HG02884 (cell line): ENCODE data around the gene ABLIM2.

ENCODE experiments used
- ATAC-seq: cut with Tn5 transposase; IDR thresholded peaks from one replicate; pipeline ENCODE4 v1.9.1; 2021; ENCODE audit warnings: mild to moderate bottlenecking, moderate library complexity; ENCODE audit not compliant: unreplicated experiment

The ABLIM2 gene

DNA sequence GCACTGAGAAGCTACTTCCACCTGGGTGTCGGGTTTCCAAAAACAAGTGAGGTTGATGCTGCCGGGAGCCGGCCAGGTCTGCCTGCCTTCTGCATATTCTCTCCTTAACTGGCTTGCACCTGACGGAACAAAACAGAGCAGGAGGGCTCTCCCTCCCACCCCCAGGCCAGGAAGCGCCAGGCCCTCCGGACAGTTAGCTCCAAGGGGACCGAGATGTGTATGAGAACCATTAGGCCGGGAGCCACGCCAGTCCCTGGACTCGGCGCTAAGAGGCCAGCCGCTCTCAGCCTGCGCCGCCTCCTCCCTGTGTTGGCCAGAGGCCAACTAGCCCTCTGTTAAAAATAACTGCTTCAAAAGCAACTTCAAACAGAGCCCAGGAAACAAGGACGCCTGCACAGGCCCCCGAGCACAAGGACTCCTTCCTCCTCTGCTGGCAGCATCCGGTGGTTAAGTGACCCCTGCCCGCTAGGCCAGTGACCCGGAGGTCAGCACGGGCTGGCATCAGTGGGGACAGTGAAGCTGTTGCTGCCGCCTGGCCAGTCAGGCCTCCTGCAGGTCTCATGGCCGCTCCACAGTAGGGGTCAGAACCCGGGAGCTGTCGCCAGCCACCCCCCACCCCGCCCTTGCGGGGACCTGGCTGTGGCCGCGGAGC lies 107.9 kb downstream of the ABLIM2 start:
- no peak for ATAC-seq

DNA sequence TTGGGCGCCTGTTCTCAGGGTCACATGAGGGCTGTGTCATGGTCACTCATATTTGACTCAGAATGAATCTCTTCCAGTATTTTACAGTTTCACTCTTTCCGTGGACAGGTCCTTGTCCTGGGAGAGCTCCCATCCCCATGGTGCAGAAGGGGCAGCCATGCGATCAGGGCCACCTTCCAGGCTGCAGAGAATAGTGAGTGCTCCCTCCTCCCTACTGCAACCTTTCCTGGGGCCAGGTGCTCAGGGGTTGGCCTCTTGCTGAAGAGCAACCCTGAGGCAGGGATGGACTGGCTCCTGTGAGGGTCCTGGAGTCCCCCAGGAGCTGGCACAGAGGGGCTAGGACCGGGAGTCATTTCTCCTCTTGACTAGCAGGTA lies 108.4 kb downstream of the ABLIM2 start:
- no peak for ATAC-seq

DNA sequence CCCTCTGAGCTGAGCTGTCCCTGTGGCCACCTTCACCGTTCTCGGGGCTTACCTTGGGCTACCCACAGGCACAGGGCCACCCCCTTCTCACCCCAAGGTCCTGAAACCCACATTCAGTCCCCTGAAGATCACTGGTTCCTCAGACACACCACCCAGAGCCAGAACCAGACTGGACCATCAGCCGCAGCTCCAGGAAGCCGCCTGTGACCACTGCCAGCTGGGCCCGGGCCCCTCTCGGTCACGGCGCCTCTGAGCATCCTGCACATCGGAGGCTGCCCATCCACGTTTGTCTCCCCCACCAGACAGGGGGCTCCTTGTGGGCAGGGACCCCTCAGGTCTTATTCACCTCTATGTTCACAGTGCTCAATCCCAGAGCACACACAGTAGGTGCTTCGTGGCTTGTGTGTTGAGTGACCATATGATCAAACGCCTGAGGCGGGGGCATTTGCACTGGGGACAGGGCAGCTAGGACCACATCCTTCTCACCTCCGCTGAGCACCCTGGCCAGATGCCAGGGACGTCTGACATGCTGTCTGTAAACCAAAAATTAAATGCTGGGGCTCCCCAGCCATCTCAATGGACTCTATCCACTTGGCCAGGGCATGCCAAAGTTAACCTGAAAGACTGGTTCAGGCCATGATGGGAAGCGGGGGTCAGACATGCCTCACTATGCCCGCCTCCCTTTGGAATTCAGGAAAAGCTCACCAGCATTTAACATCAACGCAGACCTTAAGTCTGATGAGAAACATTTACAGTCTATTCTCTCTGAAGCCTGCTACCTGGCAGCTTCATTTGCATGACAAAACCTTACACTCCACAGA lies 109.5 kb downstream of the ABLIM2 start:
- no peak for ATAC-seq

DNA sequence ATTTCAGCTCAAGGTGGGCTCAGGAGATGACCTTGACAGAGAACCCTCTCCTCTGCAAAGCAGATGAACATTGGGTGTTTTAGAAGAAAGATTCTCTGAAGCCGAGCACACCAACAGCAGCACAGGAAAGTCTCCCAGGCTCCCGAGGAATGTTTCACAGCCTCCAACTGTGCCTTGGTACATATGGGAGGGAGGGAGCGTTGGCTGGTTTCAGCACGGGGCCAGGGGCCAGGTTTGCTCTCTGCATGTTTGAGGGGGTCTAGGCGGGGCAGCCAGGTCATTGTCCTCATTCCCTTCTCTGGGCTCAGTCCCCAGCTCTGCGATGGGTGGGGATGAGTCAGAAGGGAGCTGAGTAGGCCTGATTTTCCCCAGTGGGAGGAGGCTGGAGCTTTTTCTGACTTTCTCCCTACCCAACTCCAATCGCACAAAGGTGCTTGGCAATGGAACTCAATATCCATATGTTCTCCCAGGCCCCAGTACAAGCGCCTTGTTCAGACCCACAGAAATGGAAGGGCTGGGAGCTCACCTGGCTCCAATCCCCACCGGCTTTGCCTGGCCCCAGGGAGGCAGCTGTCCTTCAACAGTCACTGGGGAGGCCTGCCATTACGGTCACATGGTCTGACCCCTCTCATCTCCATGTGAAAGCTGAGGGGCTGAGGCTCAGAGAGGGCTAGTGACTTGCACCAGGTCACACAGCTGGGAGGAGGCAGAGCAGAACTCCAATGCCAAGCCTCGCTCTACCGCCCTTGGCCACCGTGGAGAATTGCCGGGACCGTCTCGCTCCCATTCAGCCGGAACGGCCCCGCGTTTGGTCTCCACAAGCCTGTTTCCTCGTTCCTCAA lies 110.6 kb downstream of the ABLIM2 start:
- ATAC-seq: no peak

DNA sequence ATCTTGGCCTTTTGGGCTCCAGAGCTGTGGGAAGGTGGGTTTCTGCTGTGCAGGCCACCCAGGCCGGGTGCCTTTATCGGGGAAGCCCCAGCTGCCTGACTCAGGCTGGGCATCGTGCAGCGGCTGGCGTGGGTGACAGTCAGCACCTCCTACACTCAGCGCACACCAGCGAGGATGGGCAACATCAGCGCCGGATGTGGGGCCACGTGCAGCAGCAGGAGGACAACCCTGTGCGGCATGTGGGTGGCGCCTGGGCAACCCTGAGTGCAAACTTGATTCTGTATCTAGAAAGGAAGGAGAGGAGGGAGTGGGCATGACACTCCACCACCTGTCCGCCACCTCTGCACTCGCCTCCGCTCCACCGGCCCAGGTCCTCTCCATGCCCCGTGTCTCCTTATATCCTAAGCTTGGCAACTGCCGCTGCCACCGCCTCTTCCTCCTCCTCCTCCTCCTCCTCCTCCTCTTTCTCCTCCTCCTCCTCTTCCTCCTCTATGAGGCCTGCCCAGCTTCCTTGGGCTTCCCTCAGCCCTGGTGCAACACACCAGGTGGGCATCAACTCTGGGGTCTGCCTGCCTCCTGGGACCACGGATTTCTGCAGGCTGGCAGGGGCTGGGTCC lies 111.6 kb downstream of the ABLIM2 start:
- ATAC-seq: no peak

DNA sequence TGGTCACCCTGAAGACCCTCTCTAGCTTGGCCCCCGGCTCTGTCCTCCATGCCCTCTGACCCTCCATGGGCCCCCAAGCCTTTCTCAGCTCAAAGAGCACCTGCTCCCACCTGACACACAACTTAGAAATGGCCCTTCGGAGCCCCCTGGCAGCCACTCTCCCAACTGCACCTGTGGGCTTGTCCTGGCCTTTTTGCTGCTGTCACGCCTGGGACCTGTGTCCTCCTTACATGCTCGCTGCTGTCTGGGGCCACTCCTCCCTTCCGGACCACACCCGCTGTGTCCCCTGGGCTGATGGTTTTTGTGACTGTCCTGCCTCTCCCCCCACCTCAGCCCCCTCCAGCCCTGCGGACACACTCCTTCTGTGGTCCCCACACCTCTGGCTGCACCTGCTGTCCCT lies 112.7 kb downstream of the ABLIM2 start:
- no peak for ATAC-seq

DNA sequence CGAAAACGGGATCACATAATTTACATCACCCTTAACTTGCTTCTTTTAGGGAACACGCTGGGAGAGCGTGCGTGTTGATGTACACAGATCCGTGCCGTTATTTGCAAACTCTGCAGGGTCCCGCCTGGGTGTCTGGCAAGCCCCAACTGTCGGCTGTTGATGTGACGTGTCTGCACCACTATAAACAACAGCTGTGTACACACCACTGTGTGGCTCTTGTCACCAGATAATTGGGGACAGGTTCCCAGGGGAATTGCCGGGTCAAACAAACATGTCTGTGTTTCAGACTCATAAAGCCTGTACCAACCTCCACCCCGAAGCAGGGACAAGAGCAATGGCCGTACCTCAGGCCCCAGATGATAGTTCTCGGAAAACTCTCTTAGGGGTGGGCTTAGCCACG lies 113.9 kb downstream of the ABLIM2 start:
- ATAC-seq: no peak

DNA sequence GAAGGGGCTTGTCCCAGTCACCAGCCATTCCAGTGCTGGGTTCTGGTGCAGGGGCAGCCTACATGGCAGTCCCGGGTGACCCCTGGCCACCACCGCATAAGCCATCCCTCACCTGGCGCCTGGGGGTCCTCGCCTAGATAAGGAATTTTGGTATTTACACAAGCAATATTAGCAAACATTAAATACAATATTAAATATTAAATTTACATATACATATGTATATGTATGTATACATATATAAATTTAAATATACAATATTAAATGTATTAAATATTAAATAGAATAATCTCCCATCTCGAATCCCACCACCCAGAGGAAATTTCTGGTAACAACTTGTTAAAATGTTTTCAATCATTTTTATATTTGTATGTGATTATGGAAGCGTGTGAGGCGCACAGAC lies 114.4 kb downstream of the ABLIM2 start:
- no peak for ATAC-seq

DNA sequence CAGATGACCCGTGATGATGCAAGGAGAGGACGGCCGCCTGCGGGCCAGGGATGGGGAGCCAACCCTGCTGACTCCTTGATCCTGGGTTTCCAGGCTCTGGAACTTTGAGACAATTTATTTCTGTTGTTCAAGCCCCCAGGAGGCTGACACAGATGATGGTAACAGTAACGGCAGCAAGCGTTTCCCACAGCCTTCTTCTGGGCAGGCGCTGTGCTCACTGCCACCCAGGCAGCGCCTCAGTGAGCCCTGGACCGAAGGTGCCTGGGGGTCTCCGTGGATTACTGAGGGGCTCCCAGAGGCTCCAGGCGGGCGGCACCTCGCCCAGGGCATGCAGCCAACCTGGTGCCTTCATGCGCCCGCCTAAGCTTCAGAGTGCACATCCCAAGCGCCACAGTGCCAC lies 115.0 kb downstream of the ABLIM2 start:
- no peak for ATAC-seq

DNA sequence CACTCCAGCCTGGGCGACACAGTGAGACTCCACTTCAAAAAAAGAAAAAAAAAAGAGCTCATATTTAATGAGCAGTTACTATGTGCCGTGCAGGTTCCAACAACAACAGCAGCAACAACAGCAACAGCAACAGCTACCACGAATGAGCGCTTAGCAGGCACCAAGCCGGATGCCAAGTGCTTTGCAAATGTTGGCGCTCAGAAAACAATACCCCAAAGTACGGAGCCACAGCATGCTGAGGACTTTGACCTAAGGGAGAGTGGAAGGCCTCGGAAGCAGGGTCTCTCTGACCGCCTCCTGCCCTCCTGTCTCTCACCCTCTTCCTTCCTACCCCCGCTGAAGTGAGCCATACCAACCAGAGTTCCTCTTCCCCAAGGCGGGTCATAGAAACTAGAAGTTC lies 116.7 kb downstream of the ABLIM2 start:
- no peak for ATAC-seq

DNA sequence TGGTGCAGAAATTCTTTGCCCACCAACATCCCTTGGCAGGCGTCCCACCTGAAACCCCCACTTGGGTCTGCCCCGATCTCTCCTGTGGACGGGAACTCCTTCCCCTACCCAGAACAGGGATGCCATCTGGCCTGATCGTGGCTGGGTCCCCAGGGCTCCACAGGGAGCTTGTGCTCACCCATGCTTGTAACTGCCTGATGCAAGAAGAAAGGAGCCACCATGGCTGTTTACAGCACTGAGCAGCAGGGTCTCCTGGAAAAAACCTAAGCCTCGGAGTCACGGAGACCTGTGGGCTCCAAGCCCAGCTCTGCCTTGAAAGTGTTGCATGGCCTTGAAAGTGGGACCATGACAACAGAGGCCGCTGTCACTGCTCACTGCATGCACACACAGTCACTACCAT lies 117.4 kb downstream of the ABLIM2 start:
- ATAC-seq: no peak

DNA sequence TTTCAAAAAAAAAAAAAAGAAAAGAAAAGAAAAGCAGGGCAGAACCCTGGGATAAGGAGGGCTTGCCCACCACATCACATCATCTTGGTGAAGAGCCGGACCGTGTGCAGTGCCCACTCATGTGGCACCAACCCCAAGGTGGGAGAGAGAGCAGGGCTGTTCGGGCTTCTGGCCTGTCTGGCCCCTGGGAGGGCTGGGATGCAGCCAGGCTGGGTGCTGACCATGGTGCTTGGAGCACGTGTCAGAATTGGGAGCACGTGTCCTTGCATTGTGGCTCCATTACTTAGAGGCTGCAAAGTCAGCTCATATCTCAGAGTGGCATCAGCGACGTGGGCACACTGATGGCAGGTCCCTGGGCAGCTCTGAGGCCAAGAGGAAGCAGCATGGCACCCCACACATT lies 118.0 kb downstream of the ABLIM2 start:
- no peak for ATAC-seq

DNA sequence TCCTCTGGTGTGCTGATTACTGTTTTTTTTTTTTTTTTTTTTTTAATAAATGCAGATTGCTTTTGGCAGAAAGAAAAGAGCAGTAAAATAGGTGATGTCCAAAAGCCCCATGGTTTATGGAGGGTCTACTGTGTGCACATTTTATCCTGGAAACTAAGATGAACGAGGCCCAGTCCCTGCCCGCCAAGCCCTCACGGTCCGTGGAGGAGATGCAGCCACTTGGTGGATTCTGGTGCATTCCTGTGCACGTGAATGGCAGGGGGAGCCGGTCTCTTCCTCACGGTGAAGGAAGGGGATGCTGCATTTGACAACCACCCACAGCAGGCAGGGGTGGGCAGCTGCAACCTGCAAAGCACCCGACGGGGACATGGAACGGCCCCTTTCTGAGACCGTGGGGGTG lies 118.8 kb downstream of the ABLIM2 start:
- ATAC-seq: no peak

DNA sequence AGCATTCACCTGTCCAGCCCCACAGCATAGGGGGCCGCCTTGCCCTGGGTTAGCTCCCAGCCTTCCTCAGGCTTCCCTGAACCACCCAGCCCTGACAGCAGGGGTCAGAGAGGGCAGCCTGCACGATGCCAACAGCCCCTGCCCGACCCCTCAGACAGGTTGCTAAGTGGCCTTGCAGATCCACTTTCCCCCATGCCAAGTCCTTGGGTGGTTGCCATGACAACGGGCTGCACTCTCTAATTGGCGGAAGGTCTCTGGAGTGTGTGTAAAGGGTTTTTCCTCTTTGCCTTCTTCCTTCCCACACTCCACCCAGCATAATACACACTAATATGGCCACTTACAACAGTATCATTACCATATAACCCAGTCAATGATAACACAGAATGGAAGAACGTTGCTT lies 119.3 kb downstream of the ABLIM2 start:
- ATAC-seq: no peak

DNA sequence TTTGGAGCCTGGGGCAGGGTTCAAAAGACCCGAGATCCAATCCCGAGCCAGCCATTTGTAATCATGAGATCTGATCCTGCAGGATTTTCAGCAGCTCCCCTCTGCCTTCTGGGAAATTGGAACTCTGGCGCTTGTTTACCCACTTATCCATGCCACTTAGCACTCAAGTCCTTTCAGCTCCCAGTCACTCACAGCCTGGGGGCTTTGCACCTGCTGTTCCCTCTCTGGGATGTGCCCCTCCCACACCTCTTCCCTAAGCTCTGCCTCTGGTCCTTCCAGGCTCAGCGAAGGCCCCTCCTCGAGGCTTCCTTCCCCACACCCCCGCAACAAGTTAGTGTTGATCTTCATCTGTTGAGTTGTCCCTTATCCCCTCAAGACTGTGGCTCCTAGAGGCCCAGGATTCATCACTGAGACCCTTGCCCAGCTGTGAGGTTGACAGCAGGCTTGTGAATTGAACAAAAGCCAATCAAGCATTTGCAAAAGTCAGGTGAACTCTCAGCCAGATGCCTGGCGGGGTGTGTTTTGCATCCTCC lies 119.8 kb downstream of the ABLIM2 start:
- no peak for ATAC-seq

DNA sequence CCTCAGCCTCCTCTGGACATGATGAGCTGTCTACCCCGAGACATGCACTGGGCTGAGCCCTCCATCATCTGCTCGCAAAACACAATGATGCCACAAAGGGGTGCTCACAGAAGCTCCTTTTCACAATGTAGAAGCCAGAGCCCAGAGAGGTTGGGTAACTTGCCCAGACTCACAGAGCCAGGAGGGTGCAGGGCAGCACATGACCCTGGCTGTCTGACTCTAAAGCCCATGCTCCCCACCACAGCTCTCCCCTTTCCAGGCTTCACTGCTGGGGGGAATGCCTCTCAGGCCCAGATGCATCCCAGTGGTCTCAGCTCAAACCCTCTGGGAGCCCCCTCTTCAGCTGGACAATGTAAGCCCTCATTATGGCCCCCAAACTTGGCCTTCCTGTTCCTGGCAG lies 120.5 kb downstream of the ABLIM2 start:
- ATAC-seq: no peak

DNA sequence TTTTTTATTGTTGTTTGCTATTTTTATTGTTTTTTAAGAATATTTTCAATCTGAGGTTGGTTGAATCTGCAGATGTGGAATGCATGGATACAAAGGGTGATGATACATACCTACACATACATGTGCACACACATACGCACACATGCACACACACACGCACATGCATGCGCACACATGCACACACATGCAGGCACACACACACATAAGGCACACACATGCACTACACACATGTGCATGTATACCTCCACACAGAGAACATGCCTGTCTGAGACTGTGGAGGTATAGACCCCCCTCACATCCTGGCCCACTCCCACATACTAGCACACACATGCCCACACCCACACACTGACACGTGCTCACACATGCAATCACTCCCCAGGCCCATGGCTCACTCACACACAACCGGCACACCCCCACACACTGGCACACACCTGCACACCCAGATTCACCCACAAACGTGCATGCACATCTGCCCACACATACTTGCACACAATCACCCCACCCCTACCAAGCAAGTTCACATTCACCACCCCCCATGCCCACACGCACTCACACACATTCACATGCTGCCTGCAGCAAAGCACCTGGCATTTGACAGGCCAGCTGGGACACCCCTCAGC lies 121.4 kb downstream of the ABLIM2 start:
- ATAC-seq: no peak

DNA sequence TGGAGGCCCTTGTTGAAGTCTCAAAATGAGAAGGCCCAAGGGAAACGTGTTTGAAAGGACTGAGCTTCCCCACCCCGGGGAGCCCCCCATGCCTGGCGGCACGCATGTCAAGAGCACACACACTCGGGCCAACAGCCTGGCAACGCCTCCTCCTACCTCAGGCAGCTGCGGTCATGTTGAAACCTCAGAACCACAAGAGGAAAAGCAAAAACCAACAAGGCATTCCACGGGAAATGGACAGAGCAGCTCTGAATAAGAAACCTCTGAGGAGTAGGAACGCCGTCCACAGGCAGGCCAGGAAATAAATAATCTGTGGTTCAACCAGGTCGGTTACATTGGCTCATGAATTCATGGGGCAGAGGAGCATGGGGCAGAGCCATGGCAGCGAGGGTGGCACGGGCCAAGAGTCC lies 123.2 kb downstream of the ABLIM2 start:
- ATAC-seq: no peak

DNA sequence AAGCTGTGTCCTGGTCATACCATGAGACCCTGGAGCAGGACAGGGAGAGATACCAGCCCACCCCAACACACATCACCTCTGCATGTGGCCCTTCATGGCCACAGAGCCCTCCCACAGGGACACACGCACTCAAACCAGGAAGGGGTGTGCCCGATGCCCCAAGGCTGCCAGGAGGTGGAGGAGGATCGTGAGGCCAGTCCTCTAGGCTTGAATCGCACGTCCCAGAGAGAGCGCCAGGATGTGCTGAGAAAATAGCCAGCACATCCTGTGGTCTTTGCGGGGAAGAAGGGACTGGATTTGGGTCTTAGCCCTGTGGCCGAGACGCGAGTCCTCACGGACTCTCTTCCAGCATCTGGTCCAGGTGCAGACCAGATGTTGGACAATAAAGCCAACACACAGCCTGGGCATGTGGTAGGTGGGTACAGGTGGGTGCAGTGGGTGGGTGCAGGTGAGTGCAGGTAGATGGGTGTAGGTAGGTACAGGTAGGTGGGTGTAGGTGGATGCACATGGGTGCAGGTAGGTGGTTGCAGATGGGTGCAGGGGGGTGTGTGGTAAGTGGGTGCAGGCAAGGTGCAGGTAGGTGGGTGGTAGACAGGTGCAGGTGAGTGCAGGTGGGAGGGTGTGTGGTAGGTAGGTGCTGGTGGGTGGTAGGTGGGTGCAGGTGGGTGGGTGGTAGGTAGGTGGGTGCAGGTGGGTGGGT lies 124.6 kb downstream of the ABLIM2 start:
- ATAC-seq: no peak
